DMS79 treated with DMSO at 0.1 percent for 48 hours (cell line): ENCODE data around the gene SNX13.
"Not testable (repeated sequence)": the region's sequence is repeated elsewhere in the genome, so short reads cannot be mapped to it uniquely, and the experiment has no call there.

Experiments used
- DNase-seq: peaks from one replicate; lab custom pipeline; 2025; lab: John Stamatoyannopoulos, UW

Gene SNX13

DNA sequence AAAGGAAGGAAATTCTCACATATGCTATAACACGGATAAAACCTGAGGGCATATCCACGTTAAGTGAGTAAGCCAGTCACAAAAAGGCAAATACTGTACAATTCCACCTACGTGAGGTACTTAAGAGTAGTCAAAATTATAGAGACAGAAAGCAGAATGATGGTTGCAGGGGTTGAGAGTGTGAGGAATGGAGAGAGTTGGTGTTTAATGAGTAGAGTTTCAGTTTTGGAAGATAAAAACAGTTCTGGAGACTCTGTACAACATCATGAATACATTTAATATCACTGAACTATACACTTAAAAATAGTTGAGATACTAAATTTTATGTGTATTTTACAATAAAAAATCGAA lies 95.1 kb downstream of the SNX13 start:
- no peak for DNase-seq

DNA sequence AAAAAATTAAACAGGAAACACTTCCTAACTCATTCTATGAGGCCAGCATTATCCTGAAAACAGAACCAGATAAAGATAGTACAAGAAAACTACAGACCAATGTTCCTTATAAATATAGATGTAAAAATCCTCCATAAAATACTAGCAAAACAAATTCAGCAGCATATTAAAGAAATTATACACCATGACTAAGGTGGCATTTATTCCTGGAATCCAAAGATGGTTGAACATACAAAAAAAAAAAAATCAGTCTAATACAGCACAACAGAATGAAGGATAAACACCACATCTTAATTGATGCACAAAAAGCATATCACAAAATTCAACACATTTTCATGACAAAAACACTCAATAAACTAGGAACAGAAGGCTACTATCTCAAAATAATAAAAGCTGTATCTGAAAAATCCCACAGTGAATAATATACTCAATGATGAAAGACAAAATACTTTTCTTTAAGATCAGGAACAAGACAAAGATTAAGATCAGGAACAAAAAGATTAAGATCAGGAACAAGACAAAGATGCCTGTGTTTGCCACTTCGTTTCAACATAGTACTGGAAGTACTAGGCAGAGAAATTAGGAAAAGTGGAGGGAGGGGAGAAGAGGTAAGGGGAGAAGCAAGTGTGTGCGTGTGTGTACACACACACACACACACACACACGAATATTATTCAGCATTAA lies 95.6 kb downstream of the SNX13 start:
- DNase-seq = no peak

DNA sequence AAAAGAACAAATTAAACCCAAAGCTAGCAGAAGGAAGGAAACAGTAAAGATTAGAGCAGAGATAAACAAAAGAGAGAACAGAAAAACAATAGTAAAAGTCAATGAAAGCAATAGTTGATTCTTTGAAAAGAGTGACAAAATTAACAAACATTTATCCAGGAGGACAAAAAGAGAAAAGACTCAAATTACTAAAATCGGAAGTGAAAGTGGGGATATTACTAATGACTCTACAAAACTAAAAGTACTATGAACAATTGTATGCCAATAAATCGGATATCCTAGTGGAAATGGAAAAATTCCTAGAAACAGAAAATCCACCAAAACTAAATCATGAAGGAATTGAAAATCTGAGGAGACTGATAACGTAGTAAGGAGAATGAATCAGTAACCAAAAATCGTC lies 96.3 kb downstream of the SNX13 start:
- DNase-seq = no peak

DNA sequence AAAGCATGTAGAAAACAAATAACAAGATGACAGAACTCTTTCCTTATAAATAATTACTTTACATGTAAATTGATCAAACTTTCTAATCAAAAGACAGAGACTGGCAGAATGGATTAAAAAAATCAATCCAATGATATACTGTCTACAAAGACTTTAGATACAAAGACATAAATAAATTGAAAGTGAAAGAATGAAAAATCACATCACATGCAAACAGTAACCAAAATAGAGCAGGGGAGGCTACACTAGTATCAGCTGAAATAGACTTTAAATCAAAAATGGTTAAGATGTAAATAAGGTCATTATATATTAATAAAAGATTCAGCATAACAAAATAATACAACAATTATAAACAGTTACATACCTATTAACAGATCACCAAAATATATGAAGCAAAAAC lies 97.3 kb downstream of the SNX13 start:
- DNase-seq = no peak

DNA sequence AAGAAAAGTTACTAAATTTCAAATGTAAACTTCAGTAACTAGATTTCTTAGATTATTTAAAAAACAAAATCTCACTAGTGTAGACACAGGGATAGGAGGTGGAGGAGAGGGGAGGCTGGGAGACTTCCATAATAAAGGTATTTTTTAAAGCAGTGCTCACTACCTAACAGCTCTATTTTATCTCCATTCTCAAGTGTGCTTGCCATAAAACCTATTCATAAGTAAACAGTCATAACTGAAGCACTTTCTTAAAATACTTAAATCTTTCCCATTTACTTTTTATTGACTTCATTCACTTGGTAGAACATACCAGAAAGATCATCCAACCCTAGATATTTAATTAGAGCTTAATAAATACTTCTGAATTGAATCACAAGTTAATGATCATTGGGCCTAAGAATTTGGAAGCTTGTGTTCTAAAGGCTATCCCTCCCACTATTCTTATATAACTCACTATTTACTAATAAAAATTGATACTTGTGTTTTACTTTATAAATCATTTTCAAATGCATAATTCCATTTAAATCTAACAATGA lies 107.4 kb downstream of the SNX13 start:
- no peak for DNase-seq

DNA sequence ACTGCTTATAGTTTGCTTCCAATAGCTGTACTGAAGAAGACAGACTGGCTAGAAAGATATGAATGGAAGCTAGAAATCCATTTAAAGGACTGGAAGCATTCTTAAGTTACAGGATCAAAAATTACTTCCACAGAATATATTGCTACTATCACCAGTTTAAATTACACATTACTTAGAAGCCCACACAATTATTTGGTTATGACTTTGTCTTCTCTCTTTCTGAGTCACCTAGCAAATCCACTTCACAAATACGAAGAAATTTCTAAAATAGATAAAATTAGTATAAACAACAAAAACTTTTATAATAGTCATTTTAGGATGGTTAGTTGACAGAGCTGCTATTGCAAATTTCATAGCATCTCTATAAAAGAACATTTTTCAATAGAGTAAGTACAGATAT lies 108.1 kb downstream of the SNX13 start:
- DNase-seq = no peak

DNA sequence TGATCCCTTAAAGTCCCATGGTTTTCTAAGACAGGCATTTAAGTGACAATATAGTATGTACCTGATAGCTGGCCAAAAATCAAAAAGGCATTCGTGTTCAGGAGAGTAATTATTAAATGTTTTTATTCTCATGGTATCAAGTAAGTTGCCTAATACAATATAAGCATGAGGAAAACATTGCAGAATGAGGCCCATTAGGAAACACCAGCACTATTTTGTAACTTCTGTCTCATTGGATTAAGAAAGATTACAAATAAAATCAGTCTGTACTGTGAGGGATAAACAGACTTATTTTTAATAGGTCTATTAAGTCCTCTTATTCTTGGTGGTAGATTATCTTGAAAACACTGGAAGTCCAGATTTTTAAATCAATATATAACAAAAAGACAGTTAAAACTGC lies 110.1 kb downstream of the SNX13 start:
- no peak for DNase-seq

DNA sequence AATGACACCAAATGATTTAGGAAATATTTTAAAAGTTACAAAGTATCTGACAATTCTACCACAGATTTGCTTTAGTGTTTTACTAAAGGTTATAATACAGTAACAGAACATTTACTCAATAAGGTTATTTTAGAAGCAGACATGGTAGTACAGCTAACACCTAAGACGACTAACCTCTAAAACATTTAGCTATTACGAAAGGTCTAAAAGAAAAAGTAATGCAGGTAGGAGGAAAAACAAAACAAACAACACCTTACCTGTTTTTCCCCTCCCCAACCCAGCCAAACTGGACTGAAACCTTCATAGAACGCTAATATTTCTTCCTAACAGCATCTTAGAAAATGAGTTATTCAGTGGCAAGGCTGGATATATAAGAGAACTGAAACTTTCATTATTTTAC lies 111.3 kb downstream of the SNX13 start:
- no peak for DNase-seq

DNA sequence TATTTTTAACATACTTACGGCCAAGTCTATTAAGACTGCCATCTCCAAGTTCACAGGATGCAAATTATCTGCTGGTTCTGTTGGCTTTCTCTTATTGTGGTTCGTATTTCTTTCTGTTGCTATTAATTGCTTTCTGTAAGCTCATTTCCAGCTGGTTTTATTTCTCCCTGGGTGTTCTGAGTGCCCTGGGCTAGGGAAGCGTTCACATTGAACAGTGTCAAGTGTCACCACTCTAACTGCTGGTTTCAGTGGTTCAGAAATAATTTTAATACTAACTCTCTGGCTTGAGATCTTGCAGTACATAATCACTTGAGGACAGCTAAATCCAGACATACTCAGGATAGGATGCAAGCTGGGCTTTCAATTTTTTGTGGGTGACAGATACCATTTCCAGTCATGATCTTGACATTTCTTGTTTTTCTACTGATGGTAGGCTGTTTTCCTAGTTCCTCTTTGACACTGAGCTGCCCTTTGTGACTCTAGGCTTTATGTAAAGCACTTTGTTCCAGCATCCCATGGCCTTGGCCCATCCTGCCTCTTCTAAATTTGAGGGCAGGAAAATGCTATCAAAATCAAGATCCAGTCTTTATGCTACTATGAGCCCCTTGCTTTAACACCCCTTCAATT lies 117.6 kb downstream of the SNX13 start:
- peak; percentile 61 for DNase-seq

DNA sequence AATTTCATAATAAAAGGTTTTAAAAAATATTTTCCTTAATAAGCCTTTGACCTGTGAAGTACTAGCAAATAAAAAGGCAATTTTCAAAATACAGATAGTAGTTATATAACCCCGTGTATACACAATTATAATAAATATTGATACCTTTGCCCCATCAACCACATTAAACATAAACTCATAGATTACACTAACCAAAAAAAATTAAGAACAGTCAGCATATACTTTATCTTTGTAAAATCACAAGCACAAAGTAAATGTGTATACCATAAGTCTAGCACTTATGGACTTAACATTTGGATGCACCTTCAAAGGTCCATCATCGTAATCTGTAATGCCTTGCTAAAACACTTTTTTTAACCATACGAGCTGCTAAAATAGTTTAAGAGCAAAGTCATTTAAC lies 123.4 kb downstream of the SNX13 start:
- DNase-seq = no peak

DNA sequence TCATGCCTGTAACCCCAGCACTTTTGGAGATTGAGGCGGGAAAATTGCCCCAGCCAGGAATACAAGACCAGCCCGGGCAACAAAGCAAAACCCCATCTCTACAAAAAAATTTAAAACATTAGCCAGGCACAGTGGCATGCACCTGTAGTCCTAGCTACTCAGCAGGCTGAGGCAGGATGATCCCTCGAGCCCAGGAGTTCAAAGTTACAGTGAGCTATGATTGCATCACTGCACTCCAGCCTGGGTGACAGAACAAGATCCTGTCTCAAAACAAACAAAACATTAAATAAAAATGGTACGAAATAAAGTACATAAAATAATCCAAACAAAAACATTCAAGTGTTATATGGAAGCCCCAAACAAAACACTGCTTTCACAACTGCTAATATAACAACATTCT lies 125.0 kb downstream of the SNX13 start:
- no peak for DNase-seq

DNA sequence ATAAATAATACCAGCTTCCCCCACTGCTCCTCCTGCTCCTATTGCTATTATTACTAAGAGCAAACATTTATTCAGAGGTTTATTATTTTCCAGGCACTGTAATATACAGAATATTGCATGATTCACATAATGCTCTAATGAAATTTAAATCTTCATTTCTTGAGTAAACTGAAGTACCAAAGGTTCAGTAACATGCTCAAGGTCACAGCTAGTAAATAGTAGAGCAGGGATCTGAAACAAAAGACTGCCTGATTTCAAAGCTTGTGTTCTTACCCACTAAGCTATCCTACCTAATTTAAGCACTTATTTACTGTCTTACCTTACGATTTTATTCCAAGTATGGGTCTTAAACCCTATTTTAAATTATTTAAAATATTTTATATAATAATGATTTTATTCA lies 126.2 kb downstream of the SNX13 start:
- DNase-seq = no peak

DNA sequence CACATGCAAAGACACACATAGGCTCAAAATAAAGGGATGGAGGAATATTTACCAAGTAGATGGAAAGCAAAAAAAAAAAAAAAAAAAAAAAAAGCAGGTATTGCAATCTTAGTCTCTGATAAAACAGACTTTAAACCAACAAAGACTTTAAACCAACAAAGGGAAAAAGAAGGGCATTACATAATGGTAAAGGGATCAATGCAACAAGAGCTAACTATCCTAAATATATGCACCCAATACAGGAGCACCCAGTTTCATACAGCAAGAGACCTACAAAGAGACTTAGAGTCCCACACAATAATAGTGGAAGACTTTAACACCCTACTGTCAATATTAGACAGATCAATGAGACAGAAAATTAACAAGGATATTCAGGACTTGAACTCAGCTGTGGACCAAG lies 131.1 kb downstream of the SNX13 start:
- not testable (repeated sequence) for DNase-seq

DNA sequence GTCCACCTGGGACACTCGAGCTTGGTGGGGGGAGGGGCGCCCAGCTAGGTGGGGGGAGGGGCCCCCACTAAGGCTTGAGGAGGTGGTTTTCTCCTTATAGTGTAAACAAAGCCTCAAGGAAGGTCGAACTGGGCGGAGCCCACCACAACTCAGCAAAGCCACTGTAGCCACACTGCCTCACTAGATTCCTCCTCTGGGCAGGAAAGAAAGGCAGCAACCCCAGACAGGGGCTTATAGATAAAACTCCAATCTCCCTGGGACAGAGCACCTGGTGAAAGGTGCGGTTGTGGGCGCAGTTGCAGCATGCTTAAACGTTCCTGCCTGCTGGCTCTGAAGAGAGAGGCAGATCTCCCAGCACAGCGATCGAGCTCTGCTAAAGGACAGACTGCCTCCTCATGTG lies 133.1 kb downstream of the SNX13 start:
- DNase-seq = no peak

DNA sequence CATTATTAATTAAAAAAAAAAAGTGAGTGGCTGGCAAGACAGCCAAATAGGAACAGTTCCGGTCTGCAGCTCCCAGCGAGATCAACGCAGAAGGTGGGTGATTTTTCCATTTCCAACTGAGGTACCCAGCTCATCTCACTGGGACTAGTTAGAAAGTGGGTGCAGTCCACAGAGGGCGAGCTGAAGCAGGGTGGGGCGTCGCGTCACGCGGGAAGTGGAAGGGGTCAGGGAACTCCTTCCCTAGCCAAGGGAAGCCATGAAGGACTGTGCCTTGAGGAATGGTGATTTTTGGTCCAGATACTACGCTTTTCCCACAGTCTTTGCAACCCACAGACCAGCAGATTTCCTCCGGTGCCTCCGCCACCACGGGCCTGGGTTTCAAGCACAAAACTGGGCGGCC lies 133.7 kb downstream of the SNX13 start:
- DNase-seq = no peak

DNA sequence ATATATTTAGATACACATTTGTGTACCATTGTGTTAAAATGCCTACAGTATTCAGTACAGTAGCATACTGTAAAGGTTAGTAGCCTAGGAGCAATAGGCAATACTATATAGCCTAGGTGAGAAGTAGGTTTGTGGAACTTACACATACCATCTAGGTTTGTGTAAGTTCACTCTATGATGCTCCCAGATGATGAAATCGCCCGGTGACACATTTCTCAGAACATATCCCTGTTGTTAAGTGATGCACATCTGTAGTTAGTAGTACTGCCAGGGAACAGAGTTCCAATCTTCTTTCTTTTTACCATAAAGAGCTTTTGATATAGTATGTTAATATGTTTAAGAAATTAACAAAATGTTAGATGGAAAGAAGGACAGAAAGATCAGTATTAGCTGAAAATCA lies 138.2 kb downstream of the SNX13 start:
- DNase-seq = no peak

DNA sequence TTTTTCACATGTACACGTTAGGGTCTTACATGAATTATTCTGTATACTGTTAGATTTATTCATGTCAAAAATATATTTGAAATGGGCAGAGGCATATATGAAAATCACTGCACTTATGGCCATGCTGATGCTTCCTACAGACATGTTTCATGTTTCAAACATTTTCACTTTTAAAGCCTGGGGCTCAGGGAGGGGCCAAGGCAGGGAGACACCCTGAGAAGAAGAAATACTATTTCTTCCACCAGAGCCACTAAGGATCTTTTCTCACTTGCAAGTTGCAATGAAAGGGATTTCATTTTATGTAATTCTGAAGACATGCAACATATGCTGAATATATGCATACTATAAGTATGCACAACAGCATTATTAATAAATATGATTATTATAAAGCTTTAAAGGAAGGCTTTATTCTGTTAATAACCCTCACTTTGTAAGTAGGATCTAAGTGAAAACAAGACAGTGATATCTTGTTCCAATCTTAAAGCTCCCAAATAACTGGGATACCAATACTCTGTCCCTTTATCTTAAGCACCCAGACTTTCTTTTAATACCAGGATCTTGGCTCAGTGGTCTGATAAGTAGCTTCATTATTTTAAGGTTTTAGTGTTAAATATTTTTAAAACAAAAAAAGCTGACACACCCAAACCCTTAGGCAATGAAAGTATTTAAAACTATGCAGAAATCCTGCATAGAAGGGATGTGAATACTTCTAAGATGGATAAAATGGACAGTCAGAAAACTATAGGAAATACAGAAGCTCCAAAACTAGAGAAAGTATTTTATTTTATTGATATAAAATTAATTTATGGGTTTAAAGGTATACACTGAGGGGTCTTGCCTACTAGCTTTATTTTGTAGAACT lies 148.0 kb downstream of the SNX13 start:
- DNase-seq = no peak

DNA sequence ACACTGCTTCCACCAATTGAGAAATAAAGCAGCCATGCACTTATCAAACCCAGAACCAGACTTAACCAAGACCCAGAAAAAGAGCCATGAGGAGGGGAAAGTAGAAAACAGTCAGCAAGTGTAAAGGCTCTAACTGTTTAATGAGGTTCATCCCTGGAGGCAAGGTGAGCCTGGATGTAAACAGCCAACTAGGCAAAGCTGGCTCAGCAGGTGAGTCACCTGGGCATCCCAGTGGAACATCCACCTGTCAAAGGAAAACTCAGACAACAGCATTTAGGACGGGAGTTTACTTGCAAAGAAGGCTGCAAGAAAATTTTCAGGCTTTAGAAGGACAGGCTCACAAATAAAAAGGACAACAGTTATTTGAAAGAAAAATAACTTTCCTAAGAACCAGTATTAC lies 153.0 kb downstream of the SNX13 start:
- DNase-seq = no peak

DNA sequence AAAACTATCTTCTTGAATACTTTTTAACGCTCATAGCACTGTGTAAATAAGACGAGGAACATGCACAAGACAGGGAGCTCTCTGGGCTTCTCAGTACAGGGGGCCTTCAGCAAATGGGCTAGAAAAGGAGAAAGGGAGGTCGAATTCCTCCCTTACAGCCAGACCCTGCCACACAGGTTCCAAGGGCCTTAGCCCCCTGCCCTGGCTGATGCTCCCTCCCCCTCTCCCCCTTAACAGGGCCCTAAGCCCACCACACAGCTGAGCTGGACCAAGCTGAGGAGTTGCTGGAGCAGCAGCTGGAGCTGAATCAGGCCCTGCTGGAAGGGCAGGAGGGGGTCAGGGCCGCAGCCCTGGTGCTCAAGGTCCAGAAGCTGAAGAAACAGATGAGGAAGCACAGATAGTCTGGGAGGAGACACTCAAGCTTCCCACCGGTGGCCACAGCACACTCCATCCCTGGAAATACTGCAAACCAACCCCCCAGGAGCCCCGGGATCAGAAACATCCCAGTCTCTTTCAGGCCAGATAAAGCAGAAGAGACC lies 153.9 kb downstream of the SNX13 start:
- no peak for DNase-seq

DNA sequence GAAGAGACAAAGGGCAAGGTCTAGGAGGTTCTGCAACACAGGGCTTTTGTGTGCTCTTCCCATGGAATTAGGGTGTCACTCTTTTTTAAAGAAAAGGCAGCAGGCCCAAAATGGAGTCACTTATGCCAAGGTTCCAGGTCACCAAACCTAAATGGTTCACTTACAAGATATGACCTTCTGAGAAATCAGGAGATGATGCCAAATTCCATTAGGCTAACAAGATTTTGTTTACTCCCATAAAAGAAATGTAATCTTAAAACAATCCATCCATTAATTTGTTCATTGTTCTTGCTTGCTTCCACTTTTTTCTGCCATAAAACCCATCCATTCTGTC lies 158.1 kb downstream of the SNX13 start:
- DNase-seq = no peak

DNA sequence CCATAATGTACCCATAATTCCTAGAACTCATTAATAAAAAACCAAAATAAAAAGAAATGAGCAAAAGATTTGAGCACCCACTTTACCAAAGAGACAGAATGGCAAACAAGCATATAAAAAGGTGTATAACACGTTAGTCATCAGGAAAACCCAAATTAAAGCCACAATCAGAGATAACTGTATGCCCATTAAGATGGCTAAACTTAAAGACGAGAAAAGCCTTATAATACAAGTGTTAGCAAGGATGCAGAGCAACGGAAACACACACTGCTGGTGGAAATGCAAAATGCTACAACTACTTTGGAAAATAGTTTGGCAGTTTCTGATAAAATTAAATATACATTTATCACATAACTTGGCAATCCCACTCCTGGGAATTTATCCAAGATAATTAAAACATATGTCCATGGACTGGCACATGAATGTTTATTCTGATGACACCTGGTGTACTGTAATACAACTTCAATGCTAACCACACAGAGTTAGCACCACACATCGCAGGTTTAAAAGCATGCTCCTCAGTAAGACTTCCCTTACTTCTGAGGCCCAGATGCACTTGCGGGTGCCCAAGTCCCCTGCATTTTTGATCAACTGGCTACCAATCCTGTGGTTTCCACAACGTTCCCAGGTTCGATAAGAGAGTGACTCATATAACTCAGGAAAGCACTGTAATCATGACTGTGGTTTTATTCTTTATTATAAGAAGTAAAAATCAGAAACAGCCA lies 158.6 kb downstream of the SNX13 start:
- no peak for DNase-seq

DNA sequence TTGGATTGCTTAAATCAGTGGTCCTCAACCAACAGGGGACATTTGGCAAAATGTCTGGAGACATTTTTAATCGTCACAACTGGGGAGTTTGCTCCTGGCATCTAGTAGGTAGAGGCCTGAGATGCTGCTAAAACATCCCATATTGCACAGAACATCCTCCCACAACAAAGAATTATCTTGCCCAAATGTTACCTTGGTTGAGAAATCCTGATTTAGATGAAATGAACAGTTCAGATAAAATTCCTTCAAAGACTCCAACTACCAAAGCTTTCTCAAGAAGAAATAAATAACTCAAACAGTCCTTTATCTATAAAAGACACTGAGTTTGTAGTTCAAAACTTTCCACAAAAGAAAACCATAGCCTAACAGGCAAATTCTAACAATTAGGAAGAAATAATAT lies 160.9 kb downstream of the SNX13 start:
- DNase-seq = no peak
